NT2/D1 (cell line): ENCODE results near the gene PLK3.
A peak's percentile ranks its signal among the peaks of the same experiment; 100 is the strongest.
"Not testable (repeated sequence)": the region's sequence is repeated elsewhere in the genome, so short reads cannot be mapped to it uniquely, and the experiment has no call there.

Source experiments
- DNase-seq: peaks from one replicate; pipeline ENCODE4 v3.0.0-alpha.2; 2011; ENCODE audit warnings: low read depth, low spot score
- H3K27me3 ChIP-seq: 2 replicates; pipeline ENCODE4 v1.6.0; 2011; ENCODE audit warnings: mild to moderate bottlenecking; ENCODE audit not compliant: insufficient read length, insufficient read depth
- H3K36me3 ChIP-seq: 2 replicates; pipeline ENCODE4 v1.6.1; 2011; ENCODE audit warnings: mild to moderate bottlenecking, low read length, mixed read lengths; ENCODE audit not compliant: insufficient read depth, insufficient read length
- H3K4me1 ChIP-seq: 2 replicates; pipeline ENCODE4 v1.5.1; 2011; ENCODE audit not compliant: insufficient read depth, insufficient read length
- H3K4me3 ChIP-seq: 2 replicates; pipeline ENCODE4 v1.5.1; 2011; ENCODE audit warnings: low read depth; ENCODE audit not compliant: insufficient read length
- H3K9ac ChIP-seq: 2 replicates; pipeline ENCODE4 v1.6.0; 2011; ENCODE audit warnings: low read depth; ENCODE audit not compliant: insufficient read length
- H3K9me3 ChIP-seq: 2 replicates; pipeline ENCODE4 v1.5.1; 2011; ENCODE audit warnings: mild to moderate bottlenecking, low read length; ENCODE audit not compliant: insufficient read depth
- SUZ12 ChIP-seq: IDR thresholded peaks from 2 replicates; pipeline ENCODE4 v1.6.1; 2011; ENCODE audit not compliant: insufficient read length, insufficient read depth; ENCODE audit errors: extremely low read depth
- YY1 ChIP-seq: IDR thresholded peaks from 2 replicates; pipeline ENCODE4 v1.6.1; 2011; ENCODE audit not compliant: insufficient read length, insufficient read depth
- ZNF274 ChIP-seq: IDR thresholded peaks from 2 replicates; pipeline ENCODE4 v1.6.1; 2011; ENCODE audit warnings: mild to moderate bottlenecking, low read depth, low read length

Gene PLK3

DNA sequence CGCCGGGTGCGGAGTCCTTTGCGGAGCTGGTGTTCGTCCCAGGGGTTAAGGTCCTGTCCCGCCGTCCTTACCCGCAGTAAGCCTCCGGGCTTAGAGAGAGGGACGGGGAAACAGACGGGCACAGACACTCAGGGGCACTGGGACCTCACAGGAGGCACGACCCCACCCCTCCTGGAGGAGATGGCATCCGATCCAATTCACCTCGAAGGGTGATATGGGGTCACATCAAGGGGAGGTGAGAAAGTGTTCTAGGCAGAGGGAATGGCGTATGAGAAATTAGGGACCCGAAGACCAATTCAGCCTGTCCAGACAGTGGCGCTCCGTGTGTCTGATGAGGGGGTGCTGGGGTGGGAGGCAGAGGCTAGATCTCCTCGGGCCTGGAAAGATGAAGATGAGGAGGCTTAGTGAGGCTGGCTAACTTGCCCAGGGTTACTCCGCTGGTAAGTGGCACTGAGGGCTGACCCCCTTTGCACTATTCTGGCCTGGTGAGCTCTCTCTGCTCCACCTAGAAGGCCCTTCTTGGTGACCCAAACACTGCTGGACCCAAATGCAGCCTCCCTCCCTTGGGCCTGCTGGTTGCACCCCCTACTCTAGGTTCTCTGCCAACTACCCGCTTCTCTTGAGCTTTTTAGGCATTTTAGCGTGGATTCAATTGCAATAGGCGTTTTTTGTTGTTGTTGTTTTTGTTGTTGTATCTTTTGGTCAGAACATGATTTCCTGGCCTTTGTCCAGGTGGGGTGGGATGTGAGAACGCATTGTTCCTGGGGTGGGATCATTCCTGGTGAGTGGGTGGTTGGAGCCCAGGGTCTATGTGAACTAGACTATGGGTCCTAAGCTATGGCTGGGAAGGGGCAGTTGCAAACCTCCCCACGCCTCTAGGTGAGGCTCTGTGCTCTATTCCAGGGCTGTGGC, 20.4 kb downstream of the PLK3 start:
- peaks cover 4% of the 10 kb centered on the region for H3K36me3 ChIP-seq
- peaks cover 4% of the 10 kb centered on the region for H3K4me1 ChIP-seq
- DNase-seq = no peak
- TF ChIP-seq SUZ12 (no peak), YY1 (no peak), ZNF274 (no peak)
- H3K9me3 ChIP-seq = no peaks in the 10 kb centered on the region
- peak overlapping the region; percentile 46 for H3K4me3 ChIP-seq
- peak overlapping the region; percentile 91 for H3K9ac ChIP-seq
- no peaks in the 10 kb centered on the region for H3K27me3 ChIP-seq

DNA sequence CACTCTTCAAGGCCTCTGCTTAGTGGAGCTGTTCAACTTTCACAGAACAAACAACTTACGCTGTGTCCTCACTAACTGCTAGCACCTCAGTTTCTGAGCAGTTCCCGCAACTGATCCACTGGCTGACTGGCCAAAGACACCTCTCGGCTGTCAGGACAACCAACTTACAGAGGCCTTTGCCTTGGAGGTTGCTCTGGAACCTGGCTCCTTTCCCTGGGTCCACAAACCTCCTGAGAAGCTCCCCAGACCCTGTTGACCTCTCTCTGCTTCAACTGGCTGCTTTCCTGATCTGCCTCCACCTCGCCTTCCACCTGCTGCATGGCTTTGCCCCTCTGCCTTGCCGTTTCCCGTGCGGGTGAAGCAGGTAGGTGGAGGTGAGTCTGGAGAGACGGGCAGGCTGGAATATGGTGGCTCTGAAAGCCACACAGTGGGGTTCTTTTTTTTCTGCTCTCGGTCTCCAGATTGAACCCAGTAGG, 21.1 kb downstream of the PLK3 start:
- H3K9me3 ChIP-seq = no peaks in the 10 kb centered on the region
- no peak overlapping the region for H3K4me3 ChIP-seq
- H3K27me3 ChIP-seq = no peaks in the 10 kb centered on the region
- H3K4me1 ChIP-seq = peaks cover 7% of the 10 kb centered on the region
- DNase-seq = no peak
- H3K36me3 ChIP-seq = no peaks in the 10 kb centered on the region
- peak overlapping the region; percentile 17 for H3K9ac ChIP-seq
- TF ChIP-seq ZNF274 (no peak), YY1 (no peak), SUZ12 (no peak)

DNA sequence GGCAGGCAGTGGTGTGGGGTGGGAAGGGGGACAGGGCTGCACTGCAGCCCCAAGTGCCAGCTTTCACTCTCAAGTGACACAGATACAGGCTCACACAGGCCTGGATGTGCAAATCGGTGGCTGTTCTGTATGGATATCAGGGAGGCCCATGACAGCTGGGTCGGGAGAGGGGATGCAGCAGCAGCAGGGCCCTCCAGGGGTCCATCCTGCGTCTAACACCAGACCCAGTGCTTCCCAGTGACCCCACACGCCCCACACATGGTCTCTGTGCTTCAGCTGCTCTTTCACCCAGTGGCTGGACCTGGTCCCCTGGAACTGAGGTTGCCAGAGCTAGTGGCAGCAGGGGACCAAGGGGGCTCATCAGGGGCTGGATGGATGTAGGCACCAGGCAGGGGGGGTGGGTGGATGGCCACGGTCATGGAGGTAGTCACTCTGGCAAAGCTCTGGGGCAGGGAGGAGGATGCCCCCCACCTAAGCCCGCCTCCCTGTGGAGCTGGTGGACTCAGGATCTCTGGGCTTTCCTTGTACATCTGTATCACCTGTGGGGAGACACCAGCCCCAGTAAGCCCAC, 22.0 kb downstream of the PLK3 start:
- no peaks in the 10 kb centered on the region for H3K27me3 ChIP-seq
- no peaks in the 10 kb centered on the region for H3K36me3 ChIP-seq
- TF ChIP-seq YY1 = no peak
- TF ChIP-seq ZNF274 = no peak
- TF ChIP-seq SUZ12 = no peak
- no peak for DNase-seq
- H3K4me1 ChIP-seq = peaks cover 16% of the 10 kb centered on the region
- H3K9ac ChIP-seq = peak overlapping the region; percentile 24
- no peak overlapping the region for H3K4me3 ChIP-seq
- no peaks in the 10 kb centered on the region for H3K9me3 ChIP-seq

DNA sequence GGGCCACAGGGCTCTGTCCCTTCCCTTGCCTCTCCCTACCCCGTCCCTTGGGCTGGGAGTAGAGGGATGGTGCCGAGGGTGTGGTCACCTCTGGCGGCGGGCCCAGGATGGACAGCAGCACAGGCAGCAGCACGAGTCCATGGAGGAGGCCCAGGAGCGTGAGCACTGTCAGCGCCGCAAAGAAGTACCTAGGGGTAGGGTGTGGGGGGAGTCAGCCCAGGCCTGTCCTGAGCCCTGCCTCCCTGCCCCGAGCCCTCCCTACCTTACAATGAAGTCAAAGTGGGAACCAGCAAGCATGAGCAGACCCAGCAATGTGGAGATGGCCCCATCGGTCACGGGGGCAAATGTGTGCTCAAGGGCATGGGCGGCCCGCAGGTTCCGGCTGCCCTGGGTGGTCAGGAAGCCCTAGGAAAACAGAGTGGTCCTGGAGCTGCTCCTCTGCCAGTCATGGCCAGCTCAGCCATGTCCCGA, 22.8 kb downstream of the PLK3 start:
- peaks cover 20% of the 10 kb centered on the region for H3K4me1 ChIP-seq
- DNase-seq = no peak
- no peak overlapping the region for H3K9ac ChIP-seq
- no peaks in the 10 kb centered on the region for H3K9me3 ChIP-seq
- no peak overlapping the region for H3K4me3 ChIP-seq
- TF ChIP-seq SUZ12 = no peak
- no peak for TF ChIP-seq ZNF274
- TF ChIP-seq YY1 = no peak
- H3K27me3 ChIP-seq = no peaks in the 10 kb centered on the region
- H3K36me3 ChIP-seq = no peaks in the 10 kb centered on the region

DNA sequence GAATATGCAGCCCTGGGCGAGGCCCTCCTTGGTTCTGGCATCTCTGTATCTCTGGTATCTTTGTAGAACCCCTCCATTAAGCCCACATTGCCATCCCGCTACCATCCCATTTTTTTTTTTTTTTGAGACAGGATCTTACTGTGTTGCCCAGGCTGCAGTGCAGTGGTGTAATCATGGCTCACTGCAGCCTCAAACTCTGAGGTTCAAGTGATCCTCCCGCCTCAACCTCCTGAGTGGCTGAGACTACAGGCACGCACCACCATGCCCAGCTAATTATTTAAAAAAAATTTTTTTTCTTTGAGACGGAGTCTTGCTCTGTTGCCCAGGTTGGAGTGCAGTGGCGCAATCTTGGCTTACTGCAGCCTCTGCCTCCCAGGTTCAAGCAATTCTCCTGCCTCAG, 24.2 kb downstream of the PLK3 start:
- DNase-seq, H3K36me3 ChIP-seq, H3K4me3 ChIP-seq, H3K9me3 ChIP-seq, H3K9ac ChIP-seq, H3K27me3 ChIP-seq: not testable (repeated sequence)
- peaks cover 24% of the 10 kb centered on the region for H3K4me1 ChIP-seq

DNA sequence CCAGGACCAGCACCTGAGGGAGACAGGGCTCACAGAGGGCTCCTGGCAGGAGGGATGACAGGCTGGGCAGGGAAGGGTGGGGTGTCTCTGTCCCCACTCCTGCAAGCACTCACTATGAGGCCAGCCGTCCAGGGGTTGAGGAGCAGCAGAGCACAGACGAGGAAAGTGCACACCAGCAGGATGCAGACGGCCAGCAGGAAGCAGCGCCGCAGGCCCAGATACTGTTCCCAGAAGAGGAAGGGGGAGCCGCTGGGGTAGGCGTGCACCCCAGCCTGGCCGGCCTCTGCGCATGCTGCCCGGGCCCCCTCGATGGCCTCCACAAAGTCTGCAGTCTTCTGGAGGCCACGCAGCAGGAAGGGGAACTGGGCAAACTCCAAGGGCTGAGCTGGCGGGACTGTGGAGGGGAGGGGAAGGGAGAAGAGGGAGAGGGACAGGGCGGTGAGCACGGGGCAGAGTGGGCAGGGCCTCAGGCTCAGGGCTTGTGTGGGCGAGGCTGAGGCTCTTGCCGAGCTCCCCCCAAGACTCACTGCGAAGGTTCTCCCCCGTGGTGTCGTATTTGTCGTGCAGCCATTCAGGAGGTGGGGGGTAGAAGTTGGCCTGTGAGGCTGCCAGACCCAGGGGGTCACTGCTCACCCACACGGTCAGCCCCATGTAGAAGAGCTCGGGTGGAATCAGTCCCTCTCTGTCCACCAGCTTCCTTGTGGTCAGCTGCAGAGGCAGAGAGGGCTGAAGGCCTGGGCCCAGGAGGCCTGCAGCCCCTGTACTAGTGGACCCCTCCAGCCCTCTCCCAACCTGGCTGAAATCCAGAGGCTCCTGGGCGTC, 26.4 kb downstream of the PLK3 start:
- Histone ChIP-seq H3K9me3 (no peaks in the 10 kb centered on the region), H3K4me1 (peaks cover 33% of the 10 kb centered on the region), H3K4me3 (no peak overlapping the region), H3K9ac (peak overlapping the region; percentile 54), H3K36me3 (peaks cover 6% of the 10 kb centered on the region), H3K27me3 (no peaks in the 10 kb centered on the region)
- no peak for DNase-seq
- TF ChIP-seq SUZ12 (no peak), YY1 (no peak), ZNF274 (no peak)
